Muscle of leg (tissue), 11 donors: Measurements from ENCODE around the gene MARK4. TPM values are rescaled to one million over a fixed set of nuclear protein-coding genes. Genes with fewer than 3 reads are reported as not detected.

ENCODE experiments used
- DNase-seq: peaks from one replicate; pipeline ENCODE4 v3.0.0; 2013
- H3K27ac ChIP-seq: one replicate; pipeline ENCODE4 v1.5.1; 2013; ENCODE audit warnings: mild to moderate bottlenecking, low read length, control low read depth
- H3K27me3 ChIP-seq: one replicate; pipeline ENCODE4 v1.6.1; 2013; ENCODE audit warnings: low read length; ENCODE audit not compliant: control insufficient read depth, insufficient read depth
- H3K36me3 ChIP-seq: one replicate; pipeline ENCODE4 v1.6.1; 2013; ENCODE audit warnings: low read length; ENCODE audit not compliant: control insufficient read depth, insufficient read depth
- H3K4me1 ChIP-seq: one replicate; pipeline ENCODE4 v1.6.1; 2013; ENCODE audit warnings: low read length; ENCODE audit not compliant: control insufficient read depth, insufficient read depth
- H3K4me3 ChIP-seq: one replicate; pipeline ENCODE4 v1.5.1; 2013; ENCODE audit warnings: low read length, control low read depth
- H3K9me3 ChIP-seq: replicated peaks from 2 replicates; pipeline ENCODE4 v1.6.1; 2013; ENCODE audit warnings: low read depth, low read length; ENCODE audit not compliant: control insufficient read depth
- WGBS: methylation state at CpG from one replicate; pipeline ENCODE4 v1.1.5; 2013; ENCODE audit warnings: missing lambda C conversion rate; ENCODE audit not compliant: insufficient coverage; 5-methylcytosine and 5-hydroxymethylcytosine counted together
- polyA plus RNA-seq, 8 donors: library from polyadenylated mRNA; unstranded; fragments of 120-200 nt; gene quantifications; one replicate each; pipeline versions ENCODE4 v1.2.1 to v1.2.3, GENCODE V29; 2013; ENCODE audit warnings: inconsistent platforms in 1 of 8, low replicate concordance in 1 of 8; ENCODE audit not compliant: insufficient read length in 8 of 8, insufficient read depth in 1 of 8
- total RNA-seq: library from RNA; stranded (reverse); fragments of 120-200 nt; gene quantifications from one replicate; pipeline ENCODE4 v1.2.4, GENCODE V29; 2013

Gene MARK4
- total and polyA plus RNA-seq, 9 donors: 11.1 to 38.9 (median 35.6) TPM

- 86% methylated on average over 13 of the region's 15 CpGs for WGBS
Measured at GRCh38 chr19:45352062-45352461, 101.0 kb downstream of the MARK4 start.

GRCh38 chr19:45352471-45352870, 101.4 kb downstream of the MARK4 start:
- Histone ChIP-seq H3K27me3 (peaks cover 6% of the 10 kb centered on the region), H3K9me3 (no peaks in the 10 kb centered on the region), H3K4me3 (no peak overlapping the region), H3K4me1 (no peaks in the 10 kb centered on the region), H3K36me3 (peaks cover 57% of the 10 kb centered on the region), H3K27ac (no peak overlapping the region)
- 90% methylated on average over 16 of the region's 20 CpGs for WGBS
- DNase-seq: no peak

More at GRCh38 chr19:45352062-45352461, 101.0 kb downstream of the MARK4 start:
- peaks cover 53% of the 10 kb centered on the region for H3K36me3 ChIP-seq
- H3K27ac ChIP-seq: no peak overlapping the region
- no peaks in the 10 kb centered on the region for H3K4me1 ChIP-seq
- DNase-seq: no peak
- no peak overlapping the region for H3K4me3 ChIP-seq
- H3K9me3 ChIP-seq: no peaks in the 10 kb centered on the region
- H3K27me3 ChIP-seq: peaks cover 10% of the 10 kb centered on the region

GRCh38 chr19:45352914-45353796, 102.1 kb downstream of the MARK4 start:
- H3K9me3 ChIP-seq: no peaks in the 10 kb centered on the region
- peaks cover under 1% of the 10 kb centered on the region for H3K27me3 ChIP-seq
- H3K27ac ChIP-seq: no peak overlapping the region
- H3K36me3 ChIP-seq: peaks cover 59% of the 10 kb centered on the region
- 88% methylated on average over 15 of the region's 20 CpGs for WGBS
- H3K4me1 ChIP-seq: no peaks in the 10 kb centered on the region
- no peak for DNase-seq
- no peak overlapping the region for H3K4me3 ChIP-seq

GRCh38 chr19:45354241-45354842, 103.3 kb downstream of the MARK4 start:
- no peak overlapping the region for H3K4me3 ChIP-seq
- DNase-seq: no peak
- peaks cover 70% of the 10 kb centered on the region for H3K36me3 ChIP-seq
- no peaks in the 10 kb centered on the region for H3K9me3 ChIP-seq
- WGBS: 87% methylated on average over 9 of the region's 11 CpGs
- H3K27ac ChIP-seq: no peak overlapping the region
- H3K27me3 ChIP-seq: no peaks in the 10 kb centered on the region
- no peaks in the 10 kb centered on the region for H3K4me1 ChIP-seq

Other genes with a start within 250 kb of the MARK4 start
- gene RELB, start 249.8 kb upstream of the MARK4 start, total RNA-seq: 2.0 TPM
- 1 to 10 TPM; 3.8 to 6.0 (median 5.3) TPM for gene RELB, start 249.8 kb upstream of the MARK4 start, polyA plus RNA-seq
- gene CLASRP, start 212.2 kb upstream of the MARK4 start, total RNA-seq: 22.8 TPM
- gene CLASRP, start 212.2 kb upstream of the MARK4 start, polyA plus RNA-seq: 10 to 100 TPM; 38.2 to 56.2 (median 45.6) TPM
- gene ZNF296, start 174.8 kb upstream of the MARK4 start, total RNA-seq: 0.13 TPM
- gene ZNF296, start 174.8 kb upstream of the MARK4 start, polyA plus RNA-seq: 1 to 10 TPM in 3 of 8 donors, under 1 TPM in 5; 0.29 to 1.5 (median 0.80) TPM
- 13.8 TPM for gene GEMIN7, start 172.0 kb upstream of the MARK4 start, total RNA-seq
- 10 to 100 TPM; 19.9 to 25.3 (median 21.8) TPM for gene GEMIN7, start 172.0 kb upstream of the MARK4 start, polyA plus RNA-seq
- gene PPP1R37, start 158.1 kb upstream of the MARK4 start, total RNA-seq: 20.4 TPM
- 10 to 100 TPM; 19.4 to 29.3 (median 24.7) TPM for gene PPP1R37, start 158.1 kb upstream of the MARK4 start, polyA plus RNA-seq
- gene NKPD1, start 90.3 kb upstream of the MARK4 start, total RNA-seq: 0.13 TPM
- gene NKPD1, start 90.3 kb upstream of the MARK4 start, polyA plus RNA-seq: under 1 TPM; 0.12 to 0.38 (median 0.17) TPM
- gene TRAPPC6A, start 73.0 kb upstream of the MARK4 start, total RNA-seq: 18.4 TPM
- 10 to 100 TPM; 18.4 to 31.6 (median 25.1) TPM for gene TRAPPC6A, start 73.0 kb upstream of the MARK4 start, polyA plus RNA-seq
- 1.8 TPM for gene BLOC1S3, start 72.5 kb upstream of the MARK4 start, total RNA-seq
- 1 to 10 TPM; 5.2 to 8.4 (median 7.3) TPM for gene BLOC1S3, start 72.5 kb upstream of the MARK4 start, polyA plus RNA-seq
- 1.9 TPM for gene EXOC3L2, start 5.9 kb upstream of the MARK4 start, total RNA-seq
- 1 to 10 TPM in 7 of 8 donors, under 1 TPM in 1; 0.93 to 2.0 (median 1.6) TPM for gene EXOC3L2, start 5.9 kb upstream of the MARK4 start, polyA plus RNA-seq
- gene CKM, start 71.6 kb downstream of the MARK4 start, total RNA-seq: 2,005 TPM
- gene CKM, start 71.6 kb downstream of the MARK4 start, polyA plus RNA-seq: 1,000 to 10,000 TPM; 1,629 to 3,729 (median 3,028) TPM
- gene KLC3, start 89.5 kb downstream of the MARK4 start, total RNA-seq: 0.09 TPM
- gene KLC3, start 89.5 kb downstream of the MARK4 start, polyA plus RNA-seq: 1 to 10 TPM in 1 of 8 donors, under 1 TPM in 6, not detected in 1; 0.14 to 5.9 (median 0.28) TPM
- gene ERCC2, start 119.3 kb downstream of the MARK4 start, total RNA-seq: 6.6 TPM
- gene ERCC2, start 119.3 kb downstream of the MARK4 start, polyA plus RNA-seq: 10 to 100 TPM; 13.5 to 19.9 (median 15.3) TPM
- gene PPP1R13L, start 153.8 kb downstream of the MARK4 start, total RNA-seq: 1.7 TPM
- 1 to 10 TPM; 2.7 to 8.4 (median 3.5) TPM for gene PPP1R13L, start 153.8 kb downstream of the MARK4 start, polyA plus RNA-seq
- 7.7 TPM for gene POLR1G, start 155.4 kb downstream of the MARK4 start, total RNA-seq
- gene POLR1G, start 155.4 kb downstream of the MARK4 start, polyA plus RNA-seq: 1 to 10 TPM; 4.4 to 8.9 (median 6.2) TPM
- 98.8 TPM for gene ERCC1, start 172.6 kb downstream of the MARK4 start, total RNA-seq
- gene ERCC1, start 172.6 kb downstream of the MARK4 start, polyA plus RNA-seq: 100 to 1,000 TPM in 2 of 8 donors, 10 to 100 TPM in 6; 81.8 to 110 (median 88.0) TPM
- gene FOSB, start 216.7 kb downstream of the MARK4 start, total RNA-seq: 54.9 TPM
- gene FOSB, start 216.7 kb downstream of the MARK4 start, polyA plus RNA-seq: 100 to 1,000 TPM in 3 of 8 donors, 10 to 100 TPM in 5; 16.7 to 194 (median 67.1) TPM
- 42.4 TPM for gene RTN2, start 245.8 kb downstream of the MARK4 start, total RNA-seq
- gene RTN2, start 245.8 kb downstream of the MARK4 start, polyA plus RNA-seq: 100 to 1,000 TPM in 6 of 8 donors, 10 to 100 TPM in 2; 80.0 to 148 (median 126) TPM
- 0.18 TPM for gene PPM1N, start 247.2 kb downstream of the MARK4 start, total RNA-seq
- under 1 TPM; 0.24 to 0.97 (median 0.61) TPM for gene PPM1N, start 247.2 kb downstream of the MARK4 start, polyA plus RNA-seq